BLaER1 (cell line): Measurements from ENCODE around the gene SPPL2B.
A peak's percentile ranks its signal among the peaks of the same experiment; 100 is the strongest.
"Not testable (repeated sequence)": the region's sequence is repeated elsewhere in the genome, so short reads cannot be mapped to it uniquely, and the experiment has no call there.

Source experiments
- H3K27ac ChIP-seq: shearing (Covaris generic); formaldehyde crosslinking; 2 replicates; pipeline ENCODE4 v1.8.1; 2022
- H3K27me3 ChIP-seq: shearing (Covaris generic); formaldehyde crosslinking; 2 replicates; pipeline ENCODE4 v1.8.1; 2022
- H3K36me3 ChIP-seq: shearing (Covaris generic); formaldehyde crosslinking; 2 replicates; pipeline ENCODE4 v1.8.1; 2022
- H3K4me1 ChIP-seq: shearing (Covaris generic); formaldehyde crosslinking; 2 replicates; pipeline ENCODE4 v1.8.1; 2022
- H3K4me2 ChIP-seq: shearing (Covaris generic); formaldehyde crosslinking; 2 replicates; pipeline ENCODE4 v1.8.1; 2022
- H3K4me3 ChIP-seq: shearing (Covaris generic); formaldehyde crosslinking; 2 replicates; pipeline ENCODE4 v1.8.1; 2022
- H3K9ac ChIP-seq: shearing (Covaris generic); formaldehyde crosslinking; 2 replicates; pipeline ENCODE4 v1.8.1; 2022
- H3K9me3 ChIP-seq: shearing (Covaris generic); formaldehyde crosslinking; 2 replicates; pipeline ENCODE4 v1.8.1; 2022
- H4K20me1 ChIP-seq: shearing (Covaris generic); formaldehyde crosslinking; 2 replicates; pipeline ENCODE4 v1.8.1; 2022
- Cebpa-rat ChIP-seq: shearing (Covaris generic); IDR thresholded peaks from 2 replicates; pipeline ENCODE4 v1.8.1; 2022

The SPPL2B gene, protein sequence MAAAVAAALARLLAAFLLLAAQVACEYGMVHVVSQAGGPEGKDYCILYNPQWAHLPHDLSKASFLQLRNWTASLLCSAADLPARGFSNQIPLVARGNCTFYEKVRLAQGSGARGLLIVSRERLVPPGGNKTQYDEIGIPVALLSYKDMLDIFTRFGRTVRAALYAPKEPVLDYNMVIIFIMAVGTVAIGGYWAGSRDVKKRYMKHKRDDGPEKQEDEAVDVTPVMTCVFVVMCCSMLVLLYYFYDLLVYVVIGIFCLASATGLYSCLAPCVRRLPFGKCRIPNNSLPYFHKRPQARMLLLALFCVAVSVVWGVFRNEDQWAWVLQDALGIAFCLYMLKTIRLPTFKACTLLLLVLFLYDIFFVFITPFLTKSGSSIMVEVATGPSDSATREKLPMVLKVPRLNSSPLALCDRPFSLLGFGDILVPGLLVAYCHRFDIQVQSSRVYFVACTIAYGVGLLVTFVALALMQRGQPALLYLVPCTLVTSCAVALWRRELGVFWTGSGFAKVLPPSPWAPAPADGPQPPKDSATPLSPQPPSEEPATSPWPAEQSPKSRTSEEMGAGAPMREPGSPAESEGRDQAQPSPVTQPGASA

DNA sequence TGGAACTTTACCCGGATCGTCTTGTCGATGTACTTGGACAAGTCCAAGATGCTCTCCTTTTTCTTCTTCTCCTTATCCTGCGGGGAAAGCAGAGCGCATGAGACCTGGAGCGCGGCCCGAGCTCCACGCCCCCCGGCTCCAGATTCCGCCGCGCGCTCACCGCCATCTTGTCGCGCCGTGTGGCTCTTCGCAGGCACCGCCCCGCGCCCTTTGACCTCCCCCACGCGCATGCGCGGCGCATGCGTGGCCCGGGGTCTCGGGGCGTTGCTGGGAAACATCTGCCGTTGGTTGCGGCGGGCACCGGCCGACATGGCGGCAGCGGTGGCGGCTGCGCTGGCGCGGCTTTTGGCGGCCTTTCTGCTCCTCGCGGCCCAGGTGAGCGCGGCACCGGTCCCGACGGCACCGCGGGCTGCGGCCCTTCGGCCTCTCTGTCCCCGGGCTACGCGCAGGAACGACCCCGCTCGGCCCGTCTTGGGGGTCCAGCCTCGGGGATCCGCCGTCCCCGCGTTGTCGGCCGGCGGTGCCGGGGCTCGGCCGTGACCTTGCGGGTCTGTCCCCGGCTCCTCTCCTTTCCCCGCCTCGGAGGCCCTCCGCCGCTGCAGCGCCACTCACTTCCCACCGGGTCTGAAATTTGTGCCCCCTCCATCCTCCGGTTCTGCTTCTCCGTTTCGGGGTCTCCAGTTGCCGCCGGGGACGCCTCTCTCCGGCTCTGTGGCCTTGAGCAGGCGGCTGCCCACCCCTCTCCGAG, at the start of gene SPPL2B, which contains the start of gene LSM7:
TSS of gene SPPL2B (plus strand) at position 284 of the 748 bp plus-strand sequence. CDS start at position 310, 26 bp downstream.
TSS of gene LSM7 (minus strand) at position 186 of the 748 bp plus-strand sequence. CDS start at position 166, 20 bp downstream.
- Histone ChIP-seq H3K36me3 (peaks cover 8% of the 10 kb centered on the region), H3K4me3 (peak within 1 kb of the TSS; percentile 87), H3K4me2 (peak within 1 kb of the TSS; percentile 97), H3K27ac (peak within 1 kb of the TSS; percentile 95), H3K27me3 (no peaks in the 10 kb centered on the region), H3K4me1 (peaks cover 83% of the 10 kb centered on the region), H3K9me3 (no peaks in the 10 kb centered on the region), H4K20me1 (peaks cover 50% of the 10 kb centered on the region), H3K9ac (peak within 1 kb of the TSS; percentile 91)
- no peak for TF ChIP-seq Cebpa-rat

DNA sequence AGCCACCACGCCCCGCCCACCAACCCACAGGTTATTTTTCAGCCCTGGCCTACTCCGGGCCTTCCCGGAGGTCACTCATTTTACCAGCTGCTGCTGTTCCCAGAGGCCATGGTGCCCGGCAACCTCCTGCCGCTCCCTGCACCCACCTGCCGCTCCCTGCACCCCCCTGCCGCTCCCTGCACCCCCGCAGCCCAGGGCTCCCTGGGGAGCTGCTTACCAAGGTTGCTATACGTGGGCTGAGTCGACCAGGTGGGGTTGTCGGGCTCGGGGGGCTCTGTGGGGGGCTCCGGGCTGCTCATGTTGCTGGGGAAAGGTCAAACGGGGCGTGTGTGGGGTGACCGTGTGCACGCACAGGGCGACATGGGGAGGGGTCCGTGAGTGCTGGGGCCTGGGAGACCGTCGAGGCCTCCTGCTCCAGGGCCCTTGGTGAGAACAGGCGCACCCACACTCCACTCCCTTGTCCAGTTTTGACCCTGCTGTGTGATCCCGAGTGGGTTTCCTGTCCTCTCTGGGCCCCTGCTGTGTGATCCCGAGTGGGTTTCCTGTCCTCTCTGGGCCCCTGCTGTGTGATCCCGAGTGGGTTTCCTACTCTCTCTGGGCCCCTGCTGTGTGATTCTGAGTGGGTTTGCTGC, 47.7 kb upstream of the SPPL2B start:
- H3K27me3 ChIP-seq = no peaks in the 10 kb centered on the region
- H3K27ac ChIP-seq = no peak overlapping the region
- H3K9me3 ChIP-seq = no peaks in the 10 kb centered on the region
- no peak overlapping the region for H3K9ac ChIP-seq
- no peak overlapping the region for H3K4me3 ChIP-seq
- peaks cover 67% of the 10 kb centered on the region for H4K20me1 ChIP-seq
- peaks cover 10% of the 10 kb centered on the region for H3K36me3 ChIP-seq
- TF ChIP-seq Cebpa-rat = no peak
- peaks cover 82% of the 10 kb centered on the region for H3K4me1 ChIP-seq
- H3K4me2 ChIP-seq = peak overlapping the region; percentile 81

DNA sequence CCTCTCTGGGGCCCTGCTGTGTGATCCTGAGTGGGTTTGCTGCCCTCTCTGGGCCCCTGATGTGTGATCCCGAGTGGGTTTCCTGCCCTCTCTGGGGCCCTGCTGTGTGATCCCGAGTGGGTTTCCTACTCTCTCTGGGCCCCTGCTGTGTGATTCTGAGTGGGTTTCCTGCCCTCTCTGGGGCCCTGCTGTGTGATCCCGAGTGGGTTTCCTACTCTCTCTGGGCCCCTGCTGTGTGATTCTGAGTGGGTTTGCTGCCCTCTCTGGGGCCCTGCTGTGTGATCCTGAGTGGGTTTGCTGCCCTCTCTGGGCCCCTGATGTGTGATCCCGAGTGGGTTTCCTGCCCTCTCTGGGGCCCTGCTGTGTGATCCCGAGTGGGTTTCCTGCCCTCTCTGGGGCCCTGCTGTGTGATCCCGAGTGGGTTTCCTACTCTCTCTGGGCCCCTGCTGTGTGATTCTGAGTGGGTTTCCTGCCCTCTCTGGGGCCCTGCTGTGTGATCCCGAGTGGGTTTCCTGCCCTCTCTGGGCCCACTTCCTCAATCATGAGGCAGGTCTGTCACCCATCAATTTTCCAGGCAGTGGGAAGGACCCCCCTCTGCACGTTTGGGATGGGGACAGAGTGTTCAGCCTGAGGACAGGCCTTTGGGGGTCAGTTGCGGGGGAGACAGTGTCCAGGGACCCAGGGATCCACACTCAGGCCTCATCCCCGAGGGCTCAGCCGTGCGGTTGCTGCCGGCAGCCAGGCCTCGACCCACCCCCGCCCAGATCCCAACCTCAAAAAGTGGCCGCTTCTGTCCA, 47.0 kb upstream of the SPPL2B start:
- H3K36me3 ChIP-seq, H3K27me3 ChIP-seq, H3K9me3 ChIP-seq: not testable (repeated sequence)
- peak overlapping the region; percentile 94 for H3K4me2 ChIP-seq
- H3K9ac ChIP-seq = 0 out of 2 replicates have a peak overlapping the region, but pooled peaks have one; percentile 45
- peaks cover 60% of the 10 kb centered on the region for H4K20me1 ChIP-seq
- peak overlapping the region; percentile 57 for H3K4me3 ChIP-seq
- H3K4me1 ChIP-seq = peaks cover 82% of the 10 kb centered on the region
- H3K27ac ChIP-seq = peak overlapping the region; percentile 45

DNA sequence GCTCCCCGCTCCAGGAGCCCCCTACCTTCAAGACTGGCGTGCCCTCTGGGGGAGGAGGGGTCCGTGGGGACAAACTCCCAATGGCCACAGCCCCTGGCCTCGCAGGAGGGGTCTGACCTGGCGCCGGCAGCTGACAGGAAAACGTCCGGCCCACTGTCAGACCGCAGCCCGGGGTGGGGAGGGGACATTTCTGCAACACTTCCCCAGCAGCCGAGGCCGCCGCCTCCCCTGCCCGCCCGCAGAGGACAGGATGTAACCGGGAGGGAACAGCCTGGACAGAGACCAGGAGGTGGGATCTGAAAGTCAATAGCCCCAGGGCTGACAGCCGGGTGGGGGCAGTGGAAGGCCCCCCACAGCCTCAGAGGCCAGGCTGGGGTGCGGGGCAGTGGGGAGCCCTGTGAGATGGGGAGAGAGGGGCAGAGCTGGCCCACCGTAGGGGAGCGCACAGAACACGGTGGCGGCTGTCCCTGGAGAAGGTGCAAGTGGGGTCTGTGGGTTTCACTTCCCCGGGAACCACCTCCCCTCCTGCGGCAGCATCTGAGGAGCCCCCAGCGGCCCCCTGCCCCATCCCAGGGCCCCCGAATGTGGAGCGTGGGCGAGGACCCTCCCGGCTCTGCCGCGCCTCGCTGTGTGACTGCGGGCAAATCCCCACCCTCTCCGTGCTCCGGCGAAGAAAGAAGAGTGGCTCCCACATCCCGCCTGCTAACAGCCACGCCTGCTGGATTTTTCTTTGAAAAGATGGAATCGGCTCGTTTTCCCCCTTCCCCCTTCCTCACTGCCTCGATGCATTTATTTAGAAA, 46.2 kb upstream of the SPPL2B start, which contains the start of gene PEAK3:
TSS of gene PEAK3 (minus strand) at position 114 of the 800 bp plus-strand sequence. CDS start 1,244 bp downstream, outside the sequence.
- Histone ChIP-seq H4K20me1 (peaks cover 52% of the 10 kb centered on the region), H3K9me3 (no peaks in the 10 kb centered on the region), H3K27me3 (no peaks in the 10 kb centered on the region), H3K27ac (peak within 1 kb of the TSS; percentile 45), H3K36me3 (no peaks in the 10 kb centered on the region), H3K4me3 (peak within 1 kb of the TSS; percentile 57), H3K4me2 (peak within 1 kb of the TSS; percentile 94), H3K4me1 (peaks cover 82% of the 10 kb centered on the region), H3K9ac (0 out of 2 replicates have a peak within 1 kb of the TSS, but pooled peaks have one; percentile 45)
- no peak for TF ChIP-seq Cebpa-rat

DNA sequence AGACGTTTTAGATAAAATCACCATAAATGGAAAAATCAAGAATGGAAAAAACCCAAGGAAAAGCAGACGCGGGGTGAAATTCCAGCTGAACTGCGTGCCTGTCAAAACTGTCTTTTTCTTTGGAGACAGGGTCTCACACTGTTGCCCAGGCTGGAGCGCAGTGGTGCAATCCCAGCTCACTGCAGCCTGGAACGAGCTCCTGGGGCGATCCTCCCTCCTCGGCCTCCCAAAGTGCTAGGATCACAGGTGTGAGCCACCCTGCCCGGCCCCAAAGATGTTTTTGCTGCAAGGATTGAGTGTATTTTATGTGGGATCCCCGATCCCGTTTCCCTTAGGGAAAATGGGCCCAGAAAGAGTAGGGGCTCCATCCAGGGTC, 45.6 kb upstream of the SPPL2B start:
- no peaks in the 10 kb centered on the region for H3K9me3 ChIP-seq
- TF ChIP-seq Cebpa-rat = no peak
- peak overlapping the region; percentile 94 for H3K4me2 ChIP-seq
- no peak overlapping the region for H3K4me3 ChIP-seq
- H3K27me3 ChIP-seq = no peaks in the 10 kb centered on the region
- peaks cover 83% of the 10 kb centered on the region for H3K4me1 ChIP-seq
- peaks cover 46% of the 10 kb centered on the region for H4K20me1 ChIP-seq
- H3K9ac ChIP-seq = no peak overlapping the region
- no peaks in the 10 kb centered on the region for H3K36me3 ChIP-seq
- no peak overlapping the region for H3K27ac ChIP-seq

DNA sequence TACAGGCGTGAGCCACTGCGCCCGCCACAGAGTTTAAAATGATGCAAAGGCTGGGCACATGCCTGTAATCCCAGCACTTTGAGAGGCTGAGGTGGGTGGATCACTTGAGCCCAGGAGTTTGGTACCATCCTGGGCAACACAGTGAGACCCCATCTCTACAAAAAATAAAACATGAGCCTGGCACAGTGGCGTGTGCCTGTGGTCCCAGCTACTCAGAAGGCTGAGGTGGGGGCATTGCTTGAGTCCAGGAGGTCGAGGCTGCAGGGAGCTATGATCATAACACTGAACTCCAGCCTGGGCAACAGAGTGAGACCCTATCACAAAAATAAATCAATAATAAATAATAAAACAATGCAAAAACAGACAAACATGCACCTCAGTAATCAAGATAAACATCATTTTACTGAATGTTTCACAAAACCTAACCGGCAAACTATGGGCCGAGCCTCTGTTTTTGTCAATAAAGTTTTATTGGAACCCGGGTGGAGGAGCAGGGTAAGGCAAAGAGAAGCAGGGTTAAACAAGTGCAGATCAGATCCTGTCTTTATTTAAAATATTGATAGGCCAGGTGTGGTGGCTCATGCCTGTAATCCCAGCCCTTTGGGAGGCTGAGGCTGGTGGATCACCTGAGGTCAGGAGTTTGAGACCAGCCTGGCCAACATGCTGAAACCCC, 44.5 kb upstream of the SPPL2B start:
- H3K4me2 ChIP-seq = no peak overlapping the region
- no peaks in the 10 kb centered on the region for H3K9me3 ChIP-seq
- no peak overlapping the region for H3K27ac ChIP-seq
- no peak for TF ChIP-seq Cebpa-rat
- H3K27me3 ChIP-seq = no peaks in the 10 kb centered on the region
- peaks cover 37% of the 10 kb centered on the region for H4K20me1 ChIP-seq
- no peak overlapping the region for H3K4me3 ChIP-seq
- H3K4me1 ChIP-seq = peaks cover 83% of the 10 kb centered on the region
- H3K9ac ChIP-seq = no peak overlapping the region
- no peaks in the 10 kb centered on the region for H3K36me3 ChIP-seq

DNA sequence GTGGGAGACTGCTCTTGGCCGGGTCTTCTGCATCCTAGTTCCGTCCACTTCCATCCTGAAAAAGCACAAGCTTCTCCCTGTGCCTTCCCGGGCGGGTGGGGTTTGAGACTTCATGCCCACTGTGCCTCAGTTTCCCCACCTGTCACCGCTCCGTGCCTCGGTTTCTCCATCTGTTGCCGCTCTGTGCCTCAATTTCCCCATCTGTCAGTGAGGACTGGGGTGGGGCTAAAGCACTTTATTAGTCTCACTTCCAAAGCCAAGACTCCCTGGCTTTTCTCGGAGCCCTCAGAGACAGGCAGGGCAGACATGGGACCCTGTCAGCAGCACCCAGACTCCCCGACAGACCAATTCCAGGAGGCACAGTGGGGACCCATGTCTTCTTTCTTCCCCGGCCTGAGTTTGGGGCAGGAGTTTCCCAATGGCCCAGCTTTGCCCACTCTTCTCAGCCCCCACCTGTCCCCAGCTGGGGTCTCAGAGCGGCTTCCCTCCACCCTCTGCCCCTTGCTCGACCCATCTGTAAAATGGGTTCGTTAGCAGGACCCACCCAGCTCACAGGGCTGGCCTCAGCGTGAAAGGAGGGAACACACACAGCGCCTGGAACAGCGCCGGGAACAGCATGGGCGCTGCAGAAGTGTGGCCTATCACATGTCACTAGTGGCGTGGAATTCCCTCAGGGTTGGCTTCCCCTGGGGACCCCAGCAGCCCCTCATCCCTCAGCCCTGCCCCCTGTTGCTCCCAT, 41.9 kb upstream of the SPPL2B start:
- Histone ChIP-seq H3K27me3 (no peaks in the 10 kb centered on the region; the same call in 1 of the 2 replicates), H4K20me1 (peaks cover 25% of the 10 kb centered on the region), H3K4me1 (peaks cover 83% of the 10 kb centered on the region), H3K36me3 (no peaks in the 10 kb centered on the region), H3K4me2 (peak overlapping the region; percentile 99), H3K27ac (peak overlapping the region; percentile 49; the same call in 1 of the 2 replicates), H3K9me3 (no peaks in the 10 kb centered on the region), H3K4me3 (no peak overlapping the region), H3K9ac (no peak overlapping the region; the same call in 1 of the 2 replicates)
- TF ChIP-seq Cebpa-rat = no peak
